Upper lobe of right lung (tissue), 1 donor: ENCODE results near the gene EPHA10. TPM values are rescaled to one million over a fixed set of nuclear protein-coding genes. Genes with fewer than 3 reads are reported as not detected.
"Not testable (repeated sequence)": the region's sequence is repeated elsewhere in the genome, so short reads cannot be mapped to it uniquely, and the experiment has no call there.

Experiments
- ATAC-seq: fragments of 200-7000 bp; cut with Tn5 transposase; one replicate; pipeline ENCODE4 v1.9.1; 2020; ENCODE audit warnings: mild to moderate bottlenecking, moderate library complexity
- DNase-seq: peaks from one replicate; pipeline ENCODE4 v3.0.0-alpha.2; 2020
- H3K27ac ChIP-seq: fragments of 200-600 bp; one replicate; pipeline ENCODE4 v1.8.0; 2022
- H3K27me3 ChIP-seq: fragments of 200-600 bp; one replicate; pipeline ENCODE4 v1.8.0; 2022; ENCODE audit warnings: mild to moderate bottlenecking
- H3K36me3 ChIP-seq: fragments of 200-600 bp; one replicate; pipeline ENCODE4 v1.8.0; 2022
- H3K4me1 ChIP-seq: fragments of 200-600 bp; one replicate; pipeline ENCODE4 v1.8.0; 2022
- H3K4me3 ChIP-seq: fragments of 200-600 bp; one replicate; pipeline ENCODE4 v1.8.0; 2022; ENCODE audit warnings: mild to moderate bottlenecking
- H3K9me3 ChIP-seq: fragments of 200-600 bp; one replicate; pipeline ENCODE4 v1.8.0; 2022
- intact Hi-C: fragments of 100-400 bp; cut with DNase I; formaldehyde crosslinking; loops from one replicate; pipeline ENCODE4 v1.11.0; 2022
- total RNA-seq: library from RNA; stranded (reverse); fragmentation: NEBNext Ultra II Directional; extraction: Animal tissue kit (Norgen Biotek cat#: 25700); gene quantifications from one replicate; pipeline ENCODE4 v1.2.1, GENCODE V29; 2021
- TF ChIP-seq, protein P1 (sequence below): fragments of 200-600 bp; IDR thresholded peaks from one replicate; pipeline ENCODE4 v1.8.0; 2022; ENCODE audit warnings: antibody characterized with exemption
- donor health status: DM: no; HTN: yes; CAD: no; lungs with severe emphysema.

EPHA10 gene
- total RNA-seq, 1 donor from 2014 or later = 1.4 TPM

DNA sequence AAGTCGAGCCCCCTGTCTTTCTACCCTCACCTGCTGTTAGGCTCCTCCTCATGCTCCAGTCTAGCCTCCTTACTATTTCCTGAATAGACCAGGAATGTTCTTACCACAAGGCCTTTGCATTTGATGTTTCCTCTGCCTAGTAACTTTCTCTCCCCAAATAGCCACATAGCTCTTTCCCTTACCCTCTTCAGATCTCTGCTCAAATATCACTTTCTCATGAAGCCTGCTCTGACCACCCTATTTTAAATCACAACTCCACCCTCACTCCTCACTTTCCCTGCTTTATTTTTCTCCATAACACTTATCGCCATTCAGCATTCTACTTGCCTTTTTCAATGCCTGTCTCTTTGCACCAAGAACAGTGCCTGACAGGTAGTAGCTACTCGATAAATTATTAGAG lies 79.2 kb downstream of the EPHA10 start:
- H3K36me3 ChIP-seq = peaks cover 36% of the 10 kb centered on the region
- intact Hi-C loops = loop anchor here (10.0 kb wide), 1 partner anchor 81 kb away; no protein-coding TSS in a partner anchor

DNA sequence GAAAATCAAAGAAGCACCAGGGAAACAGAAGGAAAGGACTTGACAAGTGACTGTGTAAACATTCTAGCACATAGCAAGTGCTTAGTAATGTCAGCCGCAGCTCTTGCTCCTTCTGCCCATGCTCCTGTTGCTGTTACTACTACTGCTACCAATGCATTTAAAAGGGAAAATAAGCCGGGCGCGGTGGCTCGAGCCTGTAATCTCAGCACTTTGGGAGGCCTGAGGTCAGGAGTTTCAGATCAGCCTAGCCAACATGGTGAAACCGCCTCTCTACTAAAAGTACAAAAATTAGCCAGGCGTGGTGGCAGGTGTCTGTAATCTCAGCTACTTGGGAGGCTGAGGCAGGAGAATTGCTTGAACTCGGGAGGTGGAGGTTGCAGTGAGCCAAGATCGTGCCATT lies 80.7 kb downstream of the EPHA10 start:
- H3K27ac ChIP-seq, ATAC-seq, H3K4me1 ChIP-seq, H3K9me3 ChIP-seq, H3K4me3 ChIP-seq, H3K27me3 ChIP-seq, DNase-seq: not testable (repeated sequence)
- intact Hi-C loops = loop anchor here (10.0 kb wide), 1 partner anchor 79 kb away; no protein-coding TSS in a partner anchor
- peaks cover 36% of the 10 kb centered on the region for H3K36me3 ChIP-seq

More for the DNA sequence above, 79.2 kb downstream of the EPHA10 start:
- ATAC-seq (no peak), DNase-seq (no peak)
- no peaks in the 10 kb centered on the region for H3K9me3 ChIP-seq
- H3K4me3 ChIP-seq = no peak overlapping the region
- H3K27ac ChIP-seq = no peak overlapping the region
- H3K27me3 ChIP-seq = no peaks in the 10 kb centered on the region
- peaks cover 18% of the 10 kb centered on the region for H3K4me1 ChIP-seq
- TF ChIP-seq, protein P1, sequence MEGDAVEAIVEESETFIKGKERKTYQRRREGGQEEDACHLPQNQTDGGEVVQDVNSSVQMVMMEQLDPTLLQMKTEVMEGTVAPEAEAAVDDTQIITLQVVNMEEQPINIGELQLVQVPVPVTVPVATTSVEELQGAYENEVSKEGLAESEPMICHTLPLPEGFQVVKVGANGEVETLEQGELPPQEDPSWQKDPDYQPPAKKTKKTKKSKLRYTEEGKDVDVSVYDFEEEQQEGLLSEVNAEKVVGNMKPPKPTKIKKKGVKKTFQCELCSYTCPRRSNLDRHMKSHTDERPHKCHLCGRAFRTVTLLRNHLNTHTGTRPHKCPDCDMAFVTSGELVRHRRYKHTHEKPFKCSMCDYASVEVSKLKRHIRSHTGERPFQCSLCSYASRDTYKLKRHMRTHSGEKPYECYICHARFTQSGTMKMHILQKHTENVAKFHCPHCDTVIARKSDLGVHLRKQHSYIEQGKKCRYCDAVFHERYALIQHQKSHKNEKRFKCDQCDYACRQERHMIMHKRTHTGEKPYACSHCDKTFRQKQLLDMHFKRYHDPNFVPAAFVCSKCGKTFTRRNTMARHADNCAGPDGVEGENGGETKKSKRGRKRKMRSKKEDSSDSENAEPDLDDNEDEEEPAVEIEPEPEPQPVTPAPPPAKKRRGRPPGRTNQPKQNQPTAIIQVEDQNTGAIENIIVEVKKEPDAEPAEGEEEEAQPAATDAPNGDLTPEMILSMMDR = no peak

DNA sequence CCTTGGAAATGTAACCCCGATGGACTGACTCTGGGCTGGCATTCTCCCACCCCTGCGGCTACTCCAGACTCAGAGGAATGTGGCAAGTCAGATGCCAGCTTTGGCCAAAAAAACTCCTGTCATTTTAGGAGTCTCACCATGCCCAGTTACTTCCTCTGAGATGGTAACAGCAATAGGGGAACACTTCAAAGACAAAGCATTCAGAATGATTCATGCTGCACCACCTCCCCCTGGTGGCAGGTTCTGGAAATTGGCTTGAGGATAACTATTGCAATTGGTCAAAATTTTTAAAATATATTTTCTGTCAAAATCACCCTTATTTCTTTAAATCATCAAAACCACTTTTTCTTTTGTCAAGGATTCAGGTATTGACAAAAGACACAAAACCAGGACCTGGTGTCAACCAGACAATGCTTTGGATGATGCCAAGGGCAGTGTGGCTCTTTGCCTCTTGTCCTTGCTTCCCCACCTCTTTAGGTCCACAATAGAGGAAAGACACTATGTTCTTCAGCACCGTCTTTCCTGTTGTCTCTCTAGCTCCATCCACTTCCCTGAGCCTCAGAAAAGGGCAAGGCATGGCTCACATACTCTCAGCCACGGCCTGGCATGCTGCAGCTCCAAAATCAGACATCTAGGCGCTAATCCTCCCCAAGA lies 82.5 kb downstream of the EPHA10 start:
- H3K4me1 ChIP-seq = no peaks in the 10 kb centered on the region
- no peak overlapping the region for H3K4me3 ChIP-seq
- TF ChIP-seq, protein P1 = peak; percentile 91
- H3K36me3 ChIP-seq = peaks cover 36% of the 10 kb centered on the region
- no peak overlapping the region for H3K27ac ChIP-seq
- H3K9me3 ChIP-seq = no peaks in the 10 kb centered on the region
- intact Hi-C loops = loop anchor here (10.0 kb wide), 1 partner anchor 78 kb away; no protein-coding TSS in a partner anchor
- peak; percentile 70 for DNase-seq
- peak; percentile 93 for ATAC-seq
- H3K27me3 ChIP-seq = no peaks in the 10 kb centered on the region

DNA sequence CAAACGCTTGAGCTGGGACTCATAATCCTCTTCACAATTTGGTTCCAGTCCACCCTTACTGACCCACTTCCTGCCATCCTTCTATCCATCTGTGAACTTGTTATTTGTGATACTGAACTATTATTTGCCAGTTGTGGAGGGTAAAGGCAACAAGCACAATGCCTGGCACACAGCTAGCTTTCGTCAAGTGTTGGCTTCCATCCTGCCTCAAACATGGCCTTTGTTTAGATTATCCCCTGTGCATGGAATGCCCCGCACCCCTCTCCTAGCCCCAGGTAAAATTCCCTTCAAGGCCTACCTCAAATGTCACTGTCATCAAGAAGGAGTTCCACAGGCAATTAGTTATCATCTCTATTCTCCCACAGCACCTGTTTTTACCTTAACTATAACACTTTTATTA lies 84.0 kb downstream of the EPHA10 start:
- Histone ChIP-seq H3K9me3 (no peaks in the 10 kb centered on the region), H3K4me3 (no peak overlapping the region), H3K27ac (no peak overlapping the region), H3K27me3 (no peaks in the 10 kb centered on the region), H3K4me1 (peaks cover 11% of the 10 kb centered on the region), H3K36me3 (peaks cover 27% of the 10 kb centered on the region)
- DNase-seq (no peak), ATAC-seq (no peak)
- TF ChIP-seq, protein P1 = no peak
- intact Hi-C loops = loop anchor here (10.0 kb wide), 1 partner anchor 76 kb away; no protein-coding TSS in a partner anchor

DNA sequence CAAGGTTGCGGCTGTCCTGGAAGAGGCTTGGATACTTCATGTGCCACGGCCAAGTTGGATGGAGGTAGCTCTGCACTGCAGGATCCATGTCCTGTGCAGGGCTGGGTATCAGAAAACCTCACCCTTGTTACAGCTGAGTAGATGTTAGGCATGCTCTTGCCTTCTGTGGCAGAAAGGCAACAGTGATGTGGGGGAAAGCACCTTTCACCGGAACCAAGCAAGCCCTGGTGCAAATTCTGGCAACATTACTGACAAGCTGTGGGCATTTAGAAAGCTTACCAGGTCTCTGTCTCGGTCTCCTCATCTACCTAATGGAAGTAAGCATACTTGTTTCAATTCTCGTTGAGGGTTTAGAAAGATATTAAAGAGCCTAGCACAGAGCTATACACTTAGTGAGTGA lies 87.1 kb downstream of the EPHA10 start:
- Histone ChIP-seq H3K4me3 (no peak overlapping the region), H3K36me3 (peaks cover 4% of the 10 kb centered on the region), H3K27ac (no peak overlapping the region), H3K27me3 (no peaks in the 10 kb centered on the region), H3K9me3 (no peaks in the 10 kb centered on the region), H3K4me1 (peaks cover 11% of the 10 kb centered on the region)
- TF ChIP-seq, protein P1 = no peak
- intact Hi-C loops = no loop called here
- no peak for DNase-seq
- no peak for ATAC-seq

DNA sequence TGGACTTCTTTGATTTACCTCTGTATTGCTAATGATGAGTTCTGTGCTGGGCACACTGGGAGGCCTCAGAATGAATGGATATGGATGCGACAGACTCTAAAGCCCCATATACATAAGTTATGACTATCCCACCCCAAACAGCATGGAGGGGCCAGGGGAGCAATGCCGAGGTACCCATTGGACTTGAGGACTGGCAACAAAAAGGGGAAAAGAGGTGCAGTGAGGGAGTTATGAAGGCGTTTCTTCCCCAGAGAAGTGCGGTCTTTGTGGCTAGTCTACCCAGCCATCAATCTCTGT lies 87.8 kb downstream of the EPHA10 start:
- TF ChIP-seq, protein P1 = no peak
- DNase-seq = no peak
- Histone ChIP-seq H3K4me3 (no peak overlapping the region), H3K4me1 (peaks cover 11% of the 10 kb centered on the region), H3K9me3 (no peaks in the 10 kb centered on the region), H3K27me3 (no peaks in the 10 kb centered on the region), H3K36me3 (no peaks in the 10 kb centered on the region), H3K27ac (no peak overlapping the region)
- no peak for ATAC-seq
- intact Hi-C loops = no loop called here
